ENCODE results near the gene FHAD1. TPM values are rescaled to one million over a fixed set of nuclear protein-coding genes. Genes with fewer than 3 reads are reported as not detected.

The FHAD1 gene
- total RNA-seq, 4 donors from 2014 or later: under 0.01 to 0.26 (median 0.06) TPM; not detected in 1

DNA sequence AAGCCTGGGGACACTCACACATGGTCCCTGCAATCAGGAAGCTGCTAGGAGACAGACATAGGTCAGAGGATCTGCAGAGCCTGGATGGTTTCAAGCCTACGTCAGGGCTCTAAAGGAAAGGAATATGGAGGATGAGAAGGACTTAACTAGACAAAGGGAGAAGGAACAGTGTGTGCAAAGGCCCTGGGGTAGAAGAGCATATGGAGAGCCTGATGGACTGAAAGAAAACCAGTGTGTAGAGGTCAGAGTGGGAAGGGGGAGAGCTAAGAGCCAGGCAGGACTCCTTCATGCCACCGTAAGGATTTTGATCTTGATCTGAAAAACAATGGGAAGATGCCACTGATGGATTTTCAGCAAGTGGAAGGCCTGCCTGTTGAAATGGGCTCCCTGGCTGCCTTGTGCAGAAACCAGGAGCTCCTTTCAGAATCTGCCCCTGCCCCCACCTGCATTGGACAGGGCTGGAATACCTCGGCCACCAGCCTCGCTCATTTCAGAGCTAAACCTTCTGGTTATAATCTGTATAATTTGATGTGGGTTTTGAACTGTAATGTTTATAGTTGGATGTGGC is 8.6 kb downstream of the FHAD1 start:
- DNase-seq (ENCODE audit: extremely low spot score): no peak
- TF ChIP-seq, protein P1, sequence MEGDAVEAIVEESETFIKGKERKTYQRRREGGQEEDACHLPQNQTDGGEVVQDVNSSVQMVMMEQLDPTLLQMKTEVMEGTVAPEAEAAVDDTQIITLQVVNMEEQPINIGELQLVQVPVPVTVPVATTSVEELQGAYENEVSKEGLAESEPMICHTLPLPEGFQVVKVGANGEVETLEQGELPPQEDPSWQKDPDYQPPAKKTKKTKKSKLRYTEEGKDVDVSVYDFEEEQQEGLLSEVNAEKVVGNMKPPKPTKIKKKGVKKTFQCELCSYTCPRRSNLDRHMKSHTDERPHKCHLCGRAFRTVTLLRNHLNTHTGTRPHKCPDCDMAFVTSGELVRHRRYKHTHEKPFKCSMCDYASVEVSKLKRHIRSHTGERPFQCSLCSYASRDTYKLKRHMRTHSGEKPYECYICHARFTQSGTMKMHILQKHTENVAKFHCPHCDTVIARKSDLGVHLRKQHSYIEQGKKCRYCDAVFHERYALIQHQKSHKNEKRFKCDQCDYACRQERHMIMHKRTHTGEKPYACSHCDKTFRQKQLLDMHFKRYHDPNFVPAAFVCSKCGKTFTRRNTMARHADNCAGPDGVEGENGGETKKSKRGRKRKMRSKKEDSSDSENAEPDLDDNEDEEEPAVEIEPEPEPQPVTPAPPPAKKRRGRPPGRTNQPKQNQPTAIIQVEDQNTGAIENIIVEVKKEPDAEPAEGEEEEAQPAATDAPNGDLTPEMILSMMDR (IDR thresholded peaks at IDR 0.05): no peak
- TF ChIP-seq EP300 (IDR thresholded peaks at IDR 0.05) (no peak), POLR2A (IDR thresholded peaks at IDR 0.05; ENCODE audit: low read depth) (no peak), POLR2AphosphoS5 (IDR thresholded peaks at IDR 0.05) (no peak)
- 96% methylated on average over 4 of the region's 4 CpGs for WGBS
- no peaks in the 10 kb centered on the region for H3K27me3 ChIP-seq
- no peaks in the 10 kb centered on the region for H3K36me3 ChIP-seq
- H3K9me3 ChIP-seq: no peaks in the 10 kb centered on the region
- H3K4me3 ChIP-seq: no peak overlapping the region
- no peak overlapping the region for H3K27ac ChIP-seq (replicated peaks in 1 of 4)
- H3K4me1 ChIP-seq: peaks cover 17 to 27% (median 24%) of the 10 kb centered on the region in 4 donors
- intact Hi-C loops (cut with DNase I): no loop called here

DNA sequence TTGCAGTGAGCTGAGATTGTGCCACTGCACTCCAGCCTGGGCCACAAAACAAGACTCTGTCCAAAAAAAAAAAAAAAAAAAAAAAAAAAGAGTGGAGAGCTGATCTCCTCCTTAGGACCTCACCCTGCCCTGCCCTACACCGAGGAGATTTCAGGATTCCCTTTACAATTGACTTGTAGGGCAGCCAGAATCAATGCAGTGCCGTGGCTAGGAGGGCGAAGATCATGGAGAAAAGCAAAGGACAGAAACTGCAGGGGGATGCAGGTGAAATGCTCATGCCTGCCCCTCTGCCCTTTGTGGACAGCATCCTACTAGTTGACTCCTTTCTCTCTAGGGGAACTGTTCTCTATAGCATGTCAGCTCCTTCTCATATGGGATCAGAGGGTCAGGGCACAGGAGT is 9.6 kb downstream of the FHAD1 start:
- Histone ChIP-seq H3K4me3 (no peak overlapping the region), H3K4me1 (peaks cover 17 to 36% (median 32%) of the 10 kb centered on the region in 4 donors), H3K27ac (replicated peaks in 1 of 4) (no peak overlapping the region), H3K9me3 (no peaks in the 10 kb centered on the region), H3K27me3 (no peaks in the 10 kb centered on the region), H3K36me3 (no peaks in the 10 kb centered on the region)
- 94% methylated on average over 3 of the region's 3 CpGs for WGBS
- DNase-seq (ENCODE audit: extremely low spot score): no peak
- TF ChIP-seq POLR2A (IDR thresholded peaks at IDR 0.05; ENCODE audit: low read depth): no peak
- no peak for TF ChIP-seq EP300 (IDR thresholded peaks at IDR 0.05)
- no peak for TF ChIP-seq POLR2AphosphoS5 (IDR thresholded peaks at IDR 0.05)
- TF ChIP-seq, protein P1 (IDR thresholded peaks at IDR 0.05): no peak
- intact Hi-C loops (cut with DNase I): no loop called here

DNA sequence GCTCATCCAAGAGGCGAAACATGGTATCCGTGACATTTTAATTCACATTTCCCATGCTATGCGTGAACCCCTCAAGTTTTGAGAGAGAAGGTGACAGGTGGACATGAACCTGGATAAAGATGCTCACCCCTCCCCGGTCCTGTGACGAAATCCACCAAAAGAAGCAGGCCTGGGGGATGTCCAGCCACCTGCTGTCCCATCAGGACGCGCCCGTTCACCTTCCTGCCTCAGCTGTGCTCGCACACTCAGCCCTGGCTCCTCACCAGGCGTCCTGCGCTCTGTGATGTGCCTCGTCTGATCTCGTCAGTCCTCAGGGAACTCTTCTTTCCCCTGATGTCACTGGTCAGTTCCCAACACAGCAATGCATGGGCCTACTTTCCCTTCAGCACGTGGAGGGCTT is 10.3 kb downstream of the FHAD1 start:
- Histone ChIP-seq H3K36me3 (no peaks in the 10 kb centered on the region), H3K4me1 (peaks cover 17 to 43% (median 34%) of the 10 kb centered on the region in 4 donors), H3K9me3 (no peaks in the 10 kb centered on the region), H3K4me3 (no peak overlapping the region), H3K27ac (replicated peaks in 1 of 4) (no peak overlapping the region), H3K27me3 (no peaks in the 10 kb centered on the region)
- 91% methylated on average over 14 of the region's 14 CpGs for WGBS
- TF ChIP-seq EP300 (IDR thresholded peaks at IDR 0.05): no peak
- no peak for TF ChIP-seq POLR2A (IDR thresholded peaks at IDR 0.05; ENCODE audit: low read depth)
- TF ChIP-seq POLR2AphosphoS5 (IDR thresholded peaks at IDR 0.05): no peak
- TF ChIP-seq, protein P1 (IDR thresholded peaks at IDR 0.05): no peak
- no peak for DNase-seq (ENCODE audit: extremely low spot score)
- intact Hi-C loops (cut with DNase I): no loop called here

GRCh38 chr1:15258833-15259621 is 12.0 kb downstream of the FHAD1 start:
- WGBS: 75% methylated on average over 13 of the region's 13 CpGs
- Histone ChIP-seq H3K36me3 (no peaks in the 10 kb centered on the region), H3K4me3 (no peak overlapping the region), H3K27ac (replicated peaks in 1 of 4) (peak overlapping the region in 2 of 4 donors; percentile 13 to 21), H3K4me1 (peaks cover 17 to 43% (median 34%) of the 10 kb centered on the region in 4 donors), H3K27me3 (no peaks in the 10 kb centered on the region), H3K9me3 (no peaks in the 10 kb centered on the region)
- peak; percentile 82 for DNase-seq (ENCODE audit: extremely low spot score)
- intact Hi-C loops (cut with DNase I): no loop called here
- TF ChIP-seq POLR2AphosphoS5 (IDR thresholded peaks at IDR 0.05) (no peak), EP300 (IDR thresholded peaks at IDR 0.05) (no peak), POLR2A (IDR thresholded peaks at IDR 0.05; ENCODE audit: low read depth) (no peak)
- TF ChIP-seq, protein P1 (IDR thresholded peaks at IDR 0.05): no peak

Measured in esophagus muscularis mucosa (tissue), 4 donors.